GM15510 (cell line): ENCODE data around the gene ZBTB45.

ENCODE experiments used
- POLR2A ChIP-seq: IDR thresholded peaks from 3 replicates; pipeline ENCODE4 v1.6.1; 2011; ENCODE audit warnings: borderline replicate concordance; ENCODE audit not compliant: insufficient read length; ENCODE audit errors: extremely low read depth

The ZBTB45 gene

DNA sequence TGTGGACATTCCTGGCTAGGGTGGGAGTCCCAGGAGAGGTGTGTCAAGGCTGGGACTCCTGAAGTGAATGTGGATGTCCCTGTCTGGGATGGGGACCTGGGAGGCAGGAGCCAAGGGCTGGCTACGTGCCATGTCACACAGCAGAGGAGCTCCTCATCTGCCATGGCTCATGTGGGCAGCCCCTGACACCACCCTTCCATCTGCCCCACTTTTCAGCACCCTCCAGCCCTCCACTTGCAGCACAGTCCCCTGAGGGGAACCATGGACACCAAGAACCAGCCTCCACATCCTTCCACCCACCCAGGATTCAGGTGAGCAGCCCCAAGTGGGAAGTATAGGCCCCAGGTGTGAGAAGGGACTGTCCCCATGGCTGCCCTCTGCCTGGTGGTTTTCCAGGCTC is 41.7 kb downstream of the ZBTB45 start:
- no peak for TF ChIP-seq POLR2A

GRCh38 chr19:58477130-58477529 is 42.5 kb downstream of the ZBTB45 start:
- no peak for TF ChIP-seq POLR2A

GRCh38 chr19:58476498-58477015 is 43.1 kb downstream of the ZBTB45 start:
- no peak for TF ChIP-seq POLR2A

- peak; percentile 56 for TF ChIP-seq POLR2A
These were observed 43.7 kb downstream of the ZBTB45 start, which contains the start of gene ZNF446 for GRCh38 chr19:58475714-58476497. TSS of gene ZNF446 (plus strand) at chr19:58476352. CDS start at chr19:58477219, 867 bp downstream.

DNA sequence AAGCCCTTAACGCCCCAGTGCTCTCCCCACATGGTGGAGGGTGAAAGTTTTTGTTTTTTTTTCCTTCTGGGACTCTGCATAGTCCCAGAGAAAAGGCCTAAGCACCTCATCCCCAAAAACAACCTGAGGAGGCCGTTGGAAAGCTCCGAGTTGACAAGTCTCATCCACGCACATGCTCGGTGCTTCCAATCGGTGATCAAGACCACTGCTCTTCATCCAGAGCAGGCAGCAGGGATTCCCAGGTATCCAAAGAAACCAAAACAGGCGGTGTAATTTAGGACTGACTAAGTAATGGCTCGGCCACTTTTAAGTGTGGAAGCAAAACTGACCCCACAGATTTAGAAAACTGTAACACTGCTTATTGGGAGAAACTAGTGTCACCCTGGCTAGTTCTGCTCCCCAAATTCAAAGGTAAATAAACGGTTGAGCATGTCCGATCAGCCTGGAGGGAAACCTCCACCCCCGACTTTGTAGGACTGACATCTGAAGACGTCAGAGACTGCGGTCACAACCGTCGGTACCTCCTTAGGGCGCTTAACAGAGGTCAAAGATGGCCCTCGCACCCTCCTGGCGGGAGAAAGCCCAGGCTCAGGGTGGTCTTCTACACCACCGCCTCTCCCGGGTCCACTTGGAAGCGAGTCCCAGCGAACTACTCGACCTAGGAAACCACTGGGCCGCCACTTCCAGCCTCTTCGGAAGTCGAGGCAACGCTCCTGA is 44.5 kb downstream of the ZBTB45 start:
- TF ChIP-seq POLR2A: no peak

DNA sequence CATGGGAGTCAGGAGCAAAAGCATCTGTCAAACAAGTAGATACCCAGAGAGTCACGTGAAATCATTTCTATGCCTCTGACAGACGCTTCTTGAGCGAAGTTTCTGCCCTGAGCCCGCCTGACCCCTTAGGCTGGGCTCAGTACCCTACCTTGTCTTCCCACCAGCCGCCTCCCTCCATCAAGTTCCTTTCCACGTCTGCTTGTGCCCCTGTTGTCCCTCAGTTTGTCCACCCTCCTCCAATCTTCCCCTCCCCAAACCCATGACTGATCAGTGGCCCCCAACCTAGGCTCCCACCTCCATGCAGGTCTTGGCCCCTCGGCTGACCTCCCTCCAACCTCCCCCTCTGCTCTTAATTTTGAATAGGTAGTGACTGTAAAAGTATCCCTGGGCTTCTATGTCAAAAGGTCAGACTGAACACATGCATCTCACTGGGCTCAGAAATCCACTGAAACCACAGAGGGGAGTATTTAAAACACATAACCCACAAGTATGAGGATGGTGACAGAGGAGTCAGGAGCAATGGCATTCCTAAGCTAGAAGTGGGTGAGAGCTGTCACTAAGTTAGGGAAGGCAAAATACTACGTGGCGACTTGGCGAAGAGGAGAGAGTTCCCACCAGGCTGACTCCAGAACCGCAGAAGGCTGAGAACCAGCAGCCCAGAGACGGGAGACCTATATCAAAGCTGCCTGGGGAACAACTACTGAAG is 45.2 kb downstream of the ZBTB45 start:
- no peak for TF ChIP-seq POLR2A

DNA sequence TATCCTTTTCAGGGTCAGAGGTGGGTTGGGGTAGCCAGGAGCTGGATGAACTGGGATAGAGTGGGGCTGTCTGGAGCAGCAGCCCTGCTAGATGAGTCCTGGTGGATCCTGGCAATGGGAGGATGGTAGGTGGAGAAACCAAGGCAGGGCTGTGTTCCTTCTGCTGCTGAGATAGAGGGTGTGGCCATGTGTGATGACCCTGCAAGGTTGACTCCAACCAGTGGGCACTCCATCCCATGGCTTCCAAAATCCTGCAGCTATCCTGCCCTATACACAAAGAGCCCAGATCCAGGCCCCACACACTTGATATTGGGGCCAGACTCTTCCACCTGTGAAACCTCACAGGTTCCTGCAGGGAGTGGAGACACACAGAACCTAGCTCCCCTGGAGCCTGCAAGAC is 45.8 kb downstream of the ZBTB45 start:
- TF ChIP-seq POLR2A: no peak

- TF ChIP-seq POLR2A: no peak
These were observed 47.9 kb downstream of the ZBTB45 start for GRCh38 chr19:58471736-58472135.

GRCh38 chr19:58469241-58470013 is 50.2 kb downstream of the ZBTB45 start:
- no peak for TF ChIP-seq POLR2A

GRCh38 chr19:58468216-58468839 is 51.3 kb downstream of the ZBTB45 start:
- no peak for TF ChIP-seq POLR2A

DNA sequence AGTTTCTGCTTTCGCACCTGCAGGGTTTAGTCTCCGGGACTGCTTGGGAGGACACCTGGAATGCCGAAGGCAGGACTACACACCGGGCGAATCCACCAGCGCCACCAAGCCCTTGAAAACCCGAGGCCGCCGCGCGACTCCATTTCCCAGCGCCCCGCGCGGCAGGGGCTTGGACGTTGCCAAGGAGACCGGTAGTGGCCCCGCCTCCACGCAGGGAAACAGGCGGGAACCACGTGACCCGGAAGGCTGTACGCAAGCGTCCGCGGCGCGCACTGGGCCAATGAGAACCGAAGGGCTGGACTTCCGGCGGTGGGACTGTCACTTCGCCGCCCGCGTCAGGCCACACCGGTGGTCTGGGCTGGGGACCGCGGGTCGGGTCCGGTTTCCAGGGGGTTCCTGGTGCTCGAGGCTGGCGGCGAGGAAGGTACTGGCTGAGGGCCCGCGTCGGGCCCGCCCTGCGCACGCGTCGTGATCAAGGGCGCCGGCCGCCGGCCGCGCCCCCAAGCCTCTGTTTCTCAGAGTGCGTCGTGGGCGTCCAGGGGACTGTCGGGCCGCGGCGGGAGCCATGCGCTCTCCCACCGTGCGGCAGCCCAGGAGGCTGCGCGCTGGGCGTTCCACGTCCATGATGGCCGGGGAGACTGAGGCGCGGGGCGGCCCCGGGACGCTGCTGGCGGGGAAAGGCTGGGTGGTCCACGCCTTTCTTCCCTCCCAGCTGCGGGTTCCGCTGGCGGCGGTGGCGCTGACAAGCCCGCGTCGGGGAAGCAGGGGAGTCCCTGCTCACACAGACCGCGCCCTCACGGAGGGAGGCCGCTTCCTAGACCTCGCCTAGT is 52.6 kb downstream of the ZBTB45 start, which contains the start of gene ZNF324:
ZNF324 (plus strand) TSS at position 321 of the 830 bp plus-strand sequence. CDS start 2,106 bp downstream, outside the sequence.
- peak; percentile 75 for TF ChIP-seq POLR2A

GRCh38 chr19:58466089-58466759 is 53.4 kb downstream of the ZBTB45 start:
- no peak for TF ChIP-seq POLR2A
